H9 (cell line): ENCODE measurements around the gene PTPRN2. TPM values are rescaled to one million over a fixed set of nuclear protein-coding genes. Genes with fewer than 3 reads are reported as not detected.

Source experiments
- DNase-seq: peaks from one replicate; pipeline ENCODE4 v3.0.0-alpha.2; 2017
- H2AFZ ChIP-seq: one replicate; pipeline ENCODE4 v1.6.1; 2013; ENCODE audit warnings: mild to moderate bottlenecking, low read length, control low read depth, moderate library complexity
- H2AK5ac ChIP-seq: 2 replicates; pipeline ENCODE4 v1.6.1; 2013; ENCODE audit warnings: low read length, control low read depth, mixed read lengths; ENCODE audit not compliant: insufficient read length
- H2BK120ac ChIP-seq: one replicate; pipeline ENCODE4 v1.6.1; 2013; ENCODE audit warnings: low read depth, mild to moderate bottlenecking, low read length, control low read depth, inconsistent platforms; ENCODE audit not compliant: poor library complexity, severe bottlenecking
- H2BK12ac ChIP-seq: 2 replicates; pipeline ENCODE4 v1.6.1; 2013; ENCODE audit warnings: low read length, control low read depth, mixed read lengths, low read depth; ENCODE audit not compliant: insufficient read length
- H2BK15ac ChIP-seq: 2 replicates; pipeline ENCODE4 v1.6.1; 2013; ENCODE audit warnings: low read depth, low read length, control low read depth
- H2BK20ac ChIP-seq: one replicate; pipeline ENCODE4 v1.6.1; 2013; ENCODE audit warnings: low read depth, mild to moderate bottlenecking, low read length, control low read depth, inconsistent platforms; ENCODE audit not compliant: poor library complexity, severe bottlenecking
- H2BK5ac ChIP-seq: 2 replicates; pipeline ENCODE4 v1.6.1; 2013; ENCODE audit warnings: low read length, control low read depth, mixed read lengths; ENCODE audit not compliant: insufficient read length
- H3K14ac ChIP-seq: 2 replicates; pipeline ENCODE4 v1.6.1; 2013; ENCODE audit warnings: low read length, control low read depth; ENCODE audit not compliant: insufficient read depth
- H3K18ac ChIP-seq: 2 replicates; pipeline ENCODE4 v1.6.1; 2013; ENCODE audit warnings: low read depth, mild to moderate bottlenecking, mixed read lengths, low read length, control low read depth; ENCODE audit not compliant: insufficient read length
- H3K23ac ChIP-seq: 2 replicates; pipeline ENCODE4 v1.6.1; 2013; ENCODE audit warnings: low read length, control low read depth, mixed read lengths, low read depth; ENCODE audit not compliant: insufficient read length
- H3K23me2 ChIP-seq: 2 replicates; pipeline ENCODE4 v1.6.1; 2013; ENCODE audit warnings: low read depth, mild to moderate bottlenecking, mixed read lengths, low read length, control low read depth; ENCODE audit not compliant: insufficient read length, poor library complexity, severe bottlenecking
- H3K27ac ChIP-seq: 2 replicates; pipeline ENCODE4 v1.5.1; 2013; ENCODE audit warnings: low read length, control low read depth, mixed read lengths, low read depth; ENCODE audit not compliant: insufficient read length
- H3K27me3 ChIP-seq: 2 replicates; pipeline ENCODE4 v1.6.1; 2013; ENCODE audit warnings: low read length, control low read depth, inconsistent platforms; ENCODE audit not compliant: insufficient read depth
- H3K4ac ChIP-seq: 2 replicates; pipeline ENCODE4 v1.6.1; 2013; ENCODE audit warnings: low read depth, mild to moderate bottlenecking, control low read depth, inconsistent platforms, low read length, moderate library complexity
- H3K4me1 ChIP-seq: 2 replicates; pipeline ENCODE4 v1.6.1; 2013; ENCODE audit warnings: low read length, control low read depth, inconsistent platforms; ENCODE audit not compliant: insufficient read depth
- H3K4me2 ChIP-seq: 2 replicates; pipeline ENCODE4 v1.6.1; 2013; ENCODE audit warnings: low read length, control low read depth, mixed read lengths; ENCODE audit not compliant: insufficient read length, insufficient read depth
- H3K56ac ChIP-seq: 2 replicates; pipeline ENCODE4 v1.6.1; 2013; ENCODE audit warnings: low read depth, mild to moderate bottlenecking, mixed read lengths, low read length, control low read depth; ENCODE audit not compliant: insufficient read length
- H3K79me1 ChIP-seq: 2 replicates; pipeline ENCODE4 v1.6.1; 2013; ENCODE audit warnings: low read depth, mild to moderate bottlenecking, moderate library complexity, low read length, control low read depth, inconsistent platforms; ENCODE audit not compliant: insufficient read depth, poor library complexity, severe bottlenecking
- H3K79me2 ChIP-seq: 2 replicates; pipeline ENCODE4 v1.6.1; 2013; ENCODE audit warnings: low read length, control low read depth, inconsistent platforms; ENCODE audit not compliant: insufficient read depth
- H3K9ac ChIP-seq: 2 replicates; pipeline ENCODE4 v1.6.1; 2013; ENCODE audit warnings: low read length, control low read depth, mixed read lengths; ENCODE audit not compliant: insufficient read length; ENCODE audit errors: extremely low read depth
- H3K9me3 ChIP-seq: one replicate; pipeline ENCODE4 v1.6.1; 2013; ENCODE audit warnings: low read depth, low read length, inconsistent platforms; ENCODE audit not compliant: control insufficient read depth
- H3T11ph ChIP-seq: one replicate; pipeline ENCODE4 v1.6.1; 2013; ENCODE audit warnings: mild to moderate bottlenecking, low read length, control low read depth, inconsistent platforms
- H4K20me1 ChIP-seq: one replicate; pipeline ENCODE4 v1.6.1; 2013; ENCODE audit not compliant: control insufficient read depth, insufficient read length, insufficient read depth
- H4K5ac ChIP-seq: 2 replicates; pipeline ENCODE4 v1.6.1; 2013; ENCODE audit warnings: low read depth, mild to moderate bottlenecking, mixed read lengths, low read length, control low read depth; ENCODE audit not compliant: insufficient read length
- H4K8ac ChIP-seq: replicated peaks from 2 replicates; pipeline ENCODE4 v1.6.1; 2013; ENCODE audit warnings: low read length, control low read depth, mixed read lengths, low read depth; ENCODE audit not compliant: insufficient read length
- H4K91ac ChIP-seq: 2 replicates; pipeline ENCODE4 v1.6.1; 2013; ENCODE audit warnings: low read depth, mild to moderate bottlenecking, moderate library complexity, mixed read lengths, low read length, control low read depth; ENCODE audit not compliant: insufficient read length
- H3K27ac Mint-ChIP-seq, 3 experiments: 2 replicates in 2 of 3; 3 replicates in 1 of 3; pipeline ENCODE4 v1.8.0; 2020 to 2021; ENCODE audit warnings: mixed read lengths in 3 of 3, mild to moderate bottlenecking in 1 of 3, moderate library complexity in 1 of 3
- H3K27me3 Mint-ChIP-seq: 2 replicates; pipeline ENCODE4 v1.8.0; 2021; ENCODE audit warnings: low read depth, mild to moderate bottlenecking, moderate library complexity, mixed read lengths
- H3K36me3 Mint-ChIP-seq, 3 experiments: 2 replicates in 2 of 3; 3 replicates in 1 of 3; pipeline ENCODE4 v1.8.0; 2020 to 2021; ENCODE audit warnings: low read depth in 3 of 3, mixed read lengths in 3 of 3; ENCODE audit not compliant: insufficient read depth in 1 of 3
- H3K4me1 Mint-ChIP-seq, 2 experiments: 2 replicates each; pipeline ENCODE4 v1.8.0; 2020; ENCODE audit warnings: mixed read lengths in 2 of 2
- H3K4me3 Mint-ChIP-seq, 2 experiments: 2 replicates in 1 of 2; 3 replicates in 1 of 2; pipeline ENCODE4 v1.8.0; 2020 to 2021; ENCODE audit warnings: mild to moderate bottlenecking in 2 of 2, mixed read lengths in 2 of 2, moderate library complexity in 1 of 2
- H3K9me3 Mint-ChIP-seq, 2 experiments: 2 replicates in 1 of 2; 3 replicates in 1 of 2; pipeline ENCODE4 v1.8.0; 2020; ENCODE audit warnings: mild to moderate bottlenecking in 2 of 2, mixed read lengths in 2 of 2, moderate library complexity in 1 of 2
- CTCF ChIP-seq: fragments of 200-600 bp; sonication (generic); conservative IDR thresholded peaks from 3 replicates; pipeline ENCODE4 v1.8.0; 2021; ENCODE audit warnings: antibody characterized with exemption, mild to moderate bottlenecking
- WGBS: extraction: QIAGEN DNeasy Blood & Tissue Kit; methylation state at CpG from one replicate; pipeline ENCODE4 v1.1.7; 2013; ENCODE audit warnings: missing lambda C conversion rate, low lambda C conversion rate, mixed read lengths; ENCODE audit not compliant: insufficient read length; ENCODE audit errors: extremely low coverage; 5-methylcytosine and 5-hydroxymethylcytosine counted together
- total RNA-seq: library from RNA; stranded (reverse); gene quantifications from 2 replicates; pipeline ENCODE4 v1.2.1, GENCODE V29; 2021

Gene PTPRN2
- total RNA-seq, 1 experiment from 2014 or later = 5.2 TPM

GRCh38 chr7:158407581-158408317, 179.9 kb downstream of the PTPRN2 start:
- Mint-ChIP-seq H3K4me3 (no peak overlapping the region), H3K36me3 (no peaks in the 10 kb centered on the region; a peak in 1 of 7 replicates), H3K4me1 (no peaks in the 10 kb centered on the region; a peak in 1 of 4 replicates), H3K9me3 (peaks cover 2 to 3% of the 10 kb centered on the region in 2 experiments; a peak in 2 of 5 replicates), H3K27ac (no peak overlapping the region; a peak in 1 of 7 replicates), H3K27me3 (no peaks in the 10 kb centered on the region; the same call in none of the 2 replicates)
- H3K4me2 ChIP-seq = no peak overlapping the region
- no peak overlapping the region for H2BK20ac ChIP-seq
- no peak overlapping the region for H2BK5ac ChIP-seq
- TF ChIP-seq CTCF = peak; percentile 75
- no peak overlapping the region for H2BK120ac ChIP-seq
- H3K79me1 ChIP-seq = no peaks in the 10 kb centered on the region
- H3K79me2 ChIP-seq = no peaks in the 10 kb centered on the region
- H4K8ac ChIP-seq = no peak overlapping the region
- no peaks in the 10 kb centered on the region for H3K23me2 ChIP-seq
- H3T11ph ChIP-seq = no peak overlapping the region
- H3K14ac ChIP-seq = no peak overlapping the region
- no peak overlapping the region for H3K4ac ChIP-seq
- no peak overlapping the region for H3K56ac ChIP-seq
- no CpG with 5 or more reads among the region's 17 CpGs for WGBS
- H3K9me3 ChIP-seq = no peaks in the 10 kb centered on the region
- H2AK5ac ChIP-seq = no peak overlapping the region
- no peak overlapping the region for H2BK12ac ChIP-seq
- H4K20me1 ChIP-seq = no peaks in the 10 kb centered on the region
- H3K9ac ChIP-seq = no peak overlapping the region
- no peak overlapping the region for H4K91ac ChIP-seq
- no peak overlapping the region for H3K27ac ChIP-seq
- no peaks in the 10 kb centered on the region for H3K4me1 ChIP-seq
- H3K23ac ChIP-seq = no peak overlapping the region
- H3K27me3 ChIP-seq = no peaks in the 10 kb centered on the region
- H2AFZ ChIP-seq = no peak overlapping the region
- H4K5ac ChIP-seq = no peak overlapping the region
- no peak for DNase-seq
- H2BK15ac ChIP-seq = no peak overlapping the region
- no peak overlapping the region for H3K18ac ChIP-seq
